Measurements from ENCODE around the gene AVPR1B. TPM values are rescaled to one million over a fixed set of nuclear protein-coding genes. Genes with fewer than 3 reads are reported as not detected.

The AVPR1B gene
- not detected in 2 replicates for polyA plus RNA-seq (2011; rRNA removed)
- polyA minus RNA-seq (2011; rRNA and poly(A)+ RNA removed) = not detected in 2 replicates

- ChIA-PET POLR2A (no interaction called here), CTCF (interaction anchor here (0.9 to 2.0 kb wide), 2 partner anchors 11 to 133 kb away, joined by 3 to 6 read pairs; no protein-coding TSS in a partner anchor)
- H3K4me3 ChIP-seq (ENCODE audit: low read depth, low read length) = peak within 1 kb of the TSS; percentile 30
- no peak for DNase-seq (ENCODE audit: low read depth)
- no peaks in the 10 kb centered on the region for H3K36me3 ChIP-seq (ENCODE audit: control insufficient read depth, insufficient read depth, low read length)
- 0 out of 2 replicates have a peak, but pooled peaks have one; percentile 8 for TF ChIP-seq CTCF (IDR thresholded peaks at IDR 0.05; ENCODE audit: insufficient read depth, low read depth, low read length)
- peaks cover 13% of the 10 kb centered on the region for H3K27me3 ChIP-seq (ENCODE audit: control insufficient read depth, insufficient read depth, low read length)
Measured at GRCh38 chr1:206117151-206117948, at the start of gene AVPR1B. Gene AVPR1B, minus strand, starts transcription at chr1:206117388. Its CDS starts 498 bp downstream, at chr1:206116890.

- Histone ChIP-seq H3K36me3 (ENCODE audit: control insufficient read depth, insufficient read depth, low read length) (no peaks in the 10 kb centered on the region), H3K27me3 (ENCODE audit: control insufficient read depth, insufficient read depth, low read length) (peaks cover 24% of the 10 kb centered on the region), H3K4me3 (ENCODE audit: low read depth, low read length) (no peak overlapping the region)
- CTCF ChIA-PET = interaction anchor here (0.6 kb wide), 1 partner anchor 10 kb away, joined by 4 read pairs; no protein-coding TSS in a partner anchor
- POLR2A ChIA-PET = no interaction called here
- no peak for DNase-seq (ENCODE audit: low read depth)
- TF ChIP-seq CTCF (IDR thresholded peaks at IDR 0.05; ENCODE audit: insufficient read depth, low read depth, low read length) = no peak
Measured at GRCh38 chr1:206145771-206146290, 28.6 kb upstream of the AVPR1B start.

DNA sequence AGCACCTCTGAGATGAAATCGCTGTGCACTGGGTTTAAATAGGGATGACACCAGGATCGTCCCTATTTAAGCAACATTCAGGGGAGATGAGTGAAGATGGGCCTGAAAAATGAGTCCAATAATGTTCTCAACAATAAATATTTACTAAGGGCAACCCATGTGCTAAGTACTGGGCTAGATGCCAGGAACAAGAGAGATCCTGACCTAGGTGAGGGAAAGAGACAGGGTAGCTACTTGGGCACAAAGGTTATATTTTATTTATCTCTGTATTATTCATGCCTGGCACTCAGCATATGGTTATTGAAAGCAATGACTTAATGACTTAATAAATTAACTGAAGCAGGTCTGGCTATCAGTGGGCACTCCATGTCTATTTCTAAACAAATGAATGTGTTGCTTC lies 27.4 kb upstream of the AVPR1B start:
- DNase-seq (ENCODE audit: low read depth) = no peak
- TF ChIP-seq CTCF (IDR thresholded peaks at IDR 0.05; ENCODE audit: insufficient read depth, low read depth, low read length) = no peak
- Histone ChIP-seq H3K27me3 (ENCODE audit: control insufficient read depth, insufficient read depth, low read length) (peaks cover 29% of the 10 kb centered on the region), H3K4me3 (ENCODE audit: low read depth, low read length) (no peak overlapping the region), H3K36me3 (ENCODE audit: control insufficient read depth, insufficient read depth, low read length) (no peaks in the 10 kb centered on the region)
- ChIA-PET POLR2A (no interaction called here), CTCF (interaction anchor here (0.7 kb wide), 1 partner anchor 271 kb away, joined by 3 read pairs; no protein-coding TSS in a partner anchor)

- ChIA-PET CTCF (no interaction called here), POLR2A (no interaction called here)
- peaks cover 29% of the 10 kb centered on the region for H3K27me3 ChIP-seq (ENCODE audit: control insufficient read depth, insufficient read depth, low read length)
- no peak overlapping the region for H3K4me3 ChIP-seq (ENCODE audit: low read depth, low read length)
- no peaks in the 10 kb centered on the region for H3K36me3 ChIP-seq (ENCODE audit: control insufficient read depth, insufficient read depth, low read length)
- TF ChIP-seq CTCF (IDR thresholded peaks at IDR 0.05; ENCODE audit: insufficient read depth, low read depth, low read length) = no peak
- DNase-seq (ENCODE audit: low read depth) = no peak
Measured at GRCh38 chr1:206143537-206144172, 26.5 kb upstream of the AVPR1B start.

DNA sequence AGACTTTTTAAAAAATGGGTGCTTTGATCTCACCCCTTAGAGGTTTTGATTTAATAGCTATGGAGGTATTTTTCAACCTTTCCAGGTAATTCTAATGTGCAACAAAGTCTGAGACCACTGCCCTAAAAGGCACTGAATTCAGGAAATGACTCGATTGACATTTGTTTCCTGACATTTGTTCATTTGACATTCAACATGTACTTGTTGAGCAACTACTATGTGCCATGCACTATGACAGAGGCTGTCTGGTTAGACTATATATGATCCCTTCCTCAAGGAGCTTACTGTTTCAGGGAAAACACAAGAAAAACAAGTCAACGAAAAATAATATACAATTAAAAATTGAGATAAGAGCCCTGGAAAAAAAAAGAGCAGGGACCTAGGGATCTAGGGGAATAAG lies 25.6 kb upstream of the AVPR1B start:
- Histone ChIP-seq H3K36me3 (ENCODE audit: control insufficient read depth, insufficient read depth, low read length) (no peaks in the 10 kb centered on the region), H3K4me3 (ENCODE audit: low read depth, low read length) (no peak overlapping the region), H3K27me3 (ENCODE audit: control insufficient read depth, insufficient read depth, low read length) (peaks cover 30% of the 10 kb centered on the region)
- DNase-seq (ENCODE audit: low read depth) = no peak
- TF ChIP-seq CTCF (IDR thresholded peaks at IDR 0.05; ENCODE audit: insufficient read depth, low read depth, low read length) = no peak
- ChIA-PET CTCF (no interaction called here), POLR2A (no interaction called here)

Data from BJ (cell line).